BJ (cell line): ENCODE measurements around the gene PRAF2. TPM values are rescaled to one million over a fixed set of nuclear protein-coding genes. Genes with fewer than 3 reads are reported as not detected.
A peak's percentile ranks its signal among the peaks of the same experiment; 100 is the strongest.

Experiments
- CTCF ChIA-PET: fragments of 350-600 bp; formaldehyde crosslinking; extraction: SDS; loops from one replicate; lab custom pipeline; 2021; ENCODE audit warnings: antibody characterized with exemption, inconsistent platforms; lab: Yijun Ruan, JAX
- POLR2A ChIA-PET: fragments of 300-600 bp; sonication (Branson Sonifier 250); formaldehyde crosslinking; extraction: SDS; loops from one replicate; lab custom pipeline; 2021; ENCODE audit warnings: antibody characterized with exemption; lab: Charles Lee
- DNase-seq: peaks from one replicate; pipeline ENCODE4 v3.0.0-alpha.2; 2011; ENCODE audit warnings: low read depth
- H3K27me3 ChIP-seq: 2 replicates; pipeline ENCODE4 v1.6.0; 2011; ENCODE audit warnings: low read length; ENCODE audit not compliant: control insufficient read depth, insufficient read depth
- H3K36me3 ChIP-seq: 2 replicates; pipeline ENCODE4 v1.5.1; 2011; ENCODE audit warnings: low read length; ENCODE audit not compliant: control insufficient read depth, insufficient read depth
- H3K4me3 ChIP-seq: 2 replicates; pipeline ENCODE4 v1.5.1; 2011; ENCODE audit warnings: low read depth, mild to moderate bottlenecking, control low read depth, low read length
- polyA plus RNA-seq: library from polyadenylated mRNA; depleted of rRNA; stranded (reverse); fragments of >200 nt; gene quantifications from 2 replicates; pipeline ENCODE4 v1.2.3, GENCODE V29; 2011
- TF ChIP-seq, protein P1 (sequence below): IDR thresholded peaks from 2 replicates; pipeline ENCODE4 v1.5.1; 2011; ENCODE audit warnings: low read depth, mild to moderate bottlenecking, control low read depth, inconsistent platforms, low read length, moderate library complexity; ENCODE audit not compliant: insufficient read depth

Gene PRAF2
- polyA plus RNA-seq, 1 experiment = 48.8 TPM

DNA sequence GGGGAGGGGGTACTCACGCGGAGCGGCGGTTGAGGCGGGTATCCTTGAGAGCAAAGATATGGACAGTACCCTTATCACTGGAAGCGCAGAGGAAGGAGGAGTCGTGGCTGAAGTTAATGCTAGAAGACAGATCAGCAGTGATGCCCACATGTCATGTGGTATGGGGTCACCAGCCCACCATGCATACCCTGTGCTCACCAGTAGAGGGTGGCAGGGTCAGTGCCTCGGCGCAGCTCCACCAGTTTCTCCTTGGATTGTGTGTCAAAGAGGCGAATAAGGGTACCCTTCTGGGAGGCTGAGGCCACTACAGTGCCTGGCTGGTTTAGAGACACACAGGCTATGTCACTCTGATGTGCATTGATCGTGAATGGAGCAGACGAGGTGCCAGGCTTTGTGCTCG lies 1.5 kb upstream of the PRAF2 start:
- H3K36me3 ChIP-seq = peaks cover 6% of the 10 kb centered on the region
- CTCF ChIA-PET = no interaction called here
- POLR2A ChIA-PET = no interaction called here
- no peak overlapping the region for H3K4me3 ChIP-seq
- no peaks in the 10 kb centered on the region for H3K27me3 ChIP-seq
- DNase-seq = no peak
- TF ChIP-seq, protein P1, sequence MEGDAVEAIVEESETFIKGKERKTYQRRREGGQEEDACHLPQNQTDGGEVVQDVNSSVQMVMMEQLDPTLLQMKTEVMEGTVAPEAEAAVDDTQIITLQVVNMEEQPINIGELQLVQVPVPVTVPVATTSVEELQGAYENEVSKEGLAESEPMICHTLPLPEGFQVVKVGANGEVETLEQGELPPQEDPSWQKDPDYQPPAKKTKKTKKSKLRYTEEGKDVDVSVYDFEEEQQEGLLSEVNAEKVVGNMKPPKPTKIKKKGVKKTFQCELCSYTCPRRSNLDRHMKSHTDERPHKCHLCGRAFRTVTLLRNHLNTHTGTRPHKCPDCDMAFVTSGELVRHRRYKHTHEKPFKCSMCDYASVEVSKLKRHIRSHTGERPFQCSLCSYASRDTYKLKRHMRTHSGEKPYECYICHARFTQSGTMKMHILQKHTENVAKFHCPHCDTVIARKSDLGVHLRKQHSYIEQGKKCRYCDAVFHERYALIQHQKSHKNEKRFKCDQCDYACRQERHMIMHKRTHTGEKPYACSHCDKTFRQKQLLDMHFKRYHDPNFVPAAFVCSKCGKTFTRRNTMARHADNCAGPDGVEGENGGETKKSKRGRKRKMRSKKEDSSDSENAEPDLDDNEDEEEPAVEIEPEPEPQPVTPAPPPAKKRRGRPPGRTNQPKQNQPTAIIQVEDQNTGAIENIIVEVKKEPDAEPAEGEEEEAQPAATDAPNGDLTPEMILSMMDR = no peak

DNA sequence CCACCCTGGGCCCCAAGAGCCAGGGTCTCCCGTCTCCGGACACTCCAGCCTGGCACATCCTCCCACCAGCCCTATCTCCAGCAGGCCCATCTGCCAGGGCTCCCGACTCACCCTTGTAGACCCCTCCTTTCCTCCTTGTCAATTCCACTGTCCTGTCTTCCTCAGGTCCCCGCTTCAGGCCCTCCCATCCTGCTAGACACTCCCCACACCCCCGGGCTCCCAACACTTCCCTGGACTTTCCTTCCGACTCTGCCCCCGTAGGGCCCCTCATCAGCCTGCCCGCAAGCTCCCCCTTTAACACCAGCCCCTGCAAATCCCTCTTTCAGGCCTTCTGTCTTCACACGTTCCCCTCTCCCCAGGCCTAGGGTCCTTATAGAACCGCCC lies 1.1 kb downstream of the PRAF2 start:
- ChIA-PET CTCF (no interaction called here), POLR2A (no interaction called here)
- TF ChIP-seq, protein P1 = no peak
- Histone ChIP-seq H3K27me3 (no peaks in the 10 kb centered on the region), H3K4me3 (peak overlapping the region; percentile 76), H3K36me3 (peaks cover 4% of the 10 kb centered on the region; the same call in 1 of the 2 replicates)
- DNase-seq = no peak

DNA sequence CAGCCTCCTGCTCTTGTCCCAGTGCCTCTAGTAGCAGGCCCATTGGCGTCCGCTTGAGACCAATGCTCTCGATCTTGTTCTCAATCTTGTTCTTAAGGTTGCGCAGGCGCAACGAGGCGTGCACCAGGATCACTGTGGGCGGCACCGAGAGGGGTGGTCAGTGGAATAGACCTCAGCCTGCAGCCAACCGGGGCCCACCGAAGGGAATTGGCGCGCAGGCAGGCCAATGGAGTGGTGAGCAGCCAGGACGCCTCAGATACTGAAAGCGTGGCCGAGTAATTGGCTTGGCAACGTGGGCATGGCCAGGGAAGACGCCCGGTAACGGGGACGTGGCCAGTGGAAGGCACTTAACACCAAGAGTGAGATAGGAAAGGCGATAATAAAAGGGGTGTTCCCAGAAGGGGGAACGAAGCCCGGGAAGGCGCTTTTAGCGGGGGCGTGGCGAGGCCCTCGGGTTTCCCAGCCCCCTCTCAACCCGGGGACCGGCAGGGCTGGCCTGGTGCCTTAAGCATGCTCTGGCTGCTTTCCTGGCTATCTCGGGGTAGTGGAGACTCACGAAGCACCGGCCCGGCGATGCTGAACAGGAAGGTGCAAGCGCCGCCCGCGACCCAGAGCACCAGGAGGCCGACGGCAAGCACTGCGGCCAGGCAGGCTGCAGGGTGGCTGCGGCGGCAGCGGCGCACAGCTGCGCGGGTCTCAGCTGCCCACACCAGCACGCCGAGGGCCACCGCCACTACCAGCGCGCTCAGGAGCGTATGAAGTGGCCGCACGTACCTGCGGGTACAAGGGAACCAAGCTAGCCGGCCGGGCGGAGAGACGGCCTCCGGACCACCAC lies 1.7 kb downstream of the PRAF2 start:
- H3K36me3 ChIP-seq = 0 out of 2 replicates have a peak, but pooled peaks cover 2% of the 10 kb centered on the region
- peak overlapping the region; percentile 76 for H3K4me3 ChIP-seq
- POLR2A ChIA-PET = no interaction called here
- H3K27me3 ChIP-seq = no peaks in the 10 kb centered on the region
- peak; percentile 22 for DNase-seq
- TF ChIP-seq, protein P1 = no peak
- CTCF ChIA-PET = no interaction called here

DNA sequence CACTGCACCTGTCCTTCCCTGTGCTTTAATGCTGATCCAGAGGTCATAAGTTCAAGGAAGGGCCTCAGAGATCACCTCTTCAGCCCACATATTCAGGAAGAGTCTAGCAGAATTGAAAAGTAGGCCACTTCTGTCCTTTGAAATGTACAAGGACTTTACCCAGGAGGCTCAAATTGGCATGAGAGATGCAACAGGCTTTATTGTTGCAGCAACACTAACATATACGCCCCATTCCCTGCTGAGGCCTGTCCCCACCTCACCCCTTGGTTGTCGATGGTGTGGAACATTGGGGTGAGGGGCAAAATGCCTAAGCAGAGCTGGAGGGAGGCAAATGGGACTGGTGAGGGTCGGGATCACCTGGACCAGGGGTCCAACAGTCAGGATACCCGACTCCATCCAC lies 2.8 kb downstream of the PRAF2 start:
- no peak overlapping the region for H3K4me3 ChIP-seq
- POLR2A ChIA-PET = no interaction called here
- CTCF ChIA-PET = interaction anchor here (0.6 kb wide), 1 partner anchor 96 kb away, joined by 3 read pairs; no protein-coding TSS in a partner anchor
- TF ChIP-seq, protein P1 = no peak
- no peaks in the 10 kb centered on the region for H3K27me3 ChIP-seq
- H3K36me3 ChIP-seq = no peaks in the 10 kb centered on the region
- no peak for DNase-seq

DNA sequence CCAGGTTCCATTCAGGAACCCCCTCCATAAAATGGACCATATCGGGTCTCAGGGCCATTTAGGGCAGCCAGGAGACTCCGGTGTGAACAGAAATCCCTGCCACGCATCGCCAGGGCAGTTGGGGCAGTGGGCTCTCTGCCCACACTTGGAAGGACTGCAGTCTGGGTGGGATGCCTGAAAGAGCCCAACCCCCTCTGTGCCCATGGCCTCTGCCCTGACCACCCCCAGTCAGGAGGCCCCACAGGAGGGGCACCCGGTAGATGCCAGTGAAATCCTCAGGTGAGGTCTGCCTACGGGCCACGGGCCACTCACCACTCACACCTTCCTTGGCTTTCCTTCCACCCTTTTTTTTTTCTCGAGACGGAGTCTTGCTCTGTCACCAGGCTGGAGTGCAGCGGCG lies 4.8 kb downstream of the PRAF2 start:
- no peak for DNase-seq
- Histone ChIP-seq H3K4me3 (no peak overlapping the region), H3K36me3 (no peaks in the 10 kb centered on the region), H3K27me3 (no peaks in the 10 kb centered on the region)
- TF ChIP-seq, protein P1 = no peak
- ChIA-PET CTCF (interaction anchor here (1.4 kb wide), 1 partner anchor 8 kb away, joined by 3 read pairs; no protein-coding TSS in a partner anchor), POLR2A (no interaction called here)
